Effector memory CD4-positive, alpha-beta T cell (primary cell): Measurements from ENCODE around the gene MYO1B.

Source experiments
- DNase-seq, 3 donors: peaks; one replicate each; pipeline ENCODE4 v3.0.0-alpha.2; 2020
- H3K27ac ChIP-seq: 2 replicates; pipeline ENCODE4 v1.7.0; 2013; ENCODE audit warnings: mild to moderate bottlenecking, low read length, moderate library complexity; ENCODE audit not compliant: insufficient read depth, poor library complexity, severe bottlenecking
- H3K27me3 ChIP-seq: replicated peaks from 2 replicates; pipeline ENCODE4 v1.7.0; 2013; ENCODE audit warnings: mild to moderate bottlenecking, low read length; ENCODE audit not compliant: insufficient read depth, control insufficient read depth, poor library complexity, severe bottlenecking
- H3K36me3 ChIP-seq: 2 replicates; pipeline ENCODE4 v1.7.0; 2013; ENCODE audit warnings: mild to moderate bottlenecking, low read length, moderate library complexity; ENCODE audit not compliant: control insufficient read depth, insufficient read depth
- H3K4me1 ChIP-seq: 2 replicates; pipeline ENCODE4 v1.7.0; 2013; ENCODE audit warnings: low read length, mild to moderate bottlenecking; ENCODE audit not compliant: control insufficient read depth, insufficient read depth, poor library complexity, severe bottlenecking
- H3K4me3 ChIP-seq: 2 replicates; pipeline ENCODE4 v1.7.0; 2013; ENCODE audit warnings: low read length, low read depth, mild to moderate bottlenecking; ENCODE audit not compliant: insufficient read depth, poor library complexity, severe bottlenecking
- H3K9me3 ChIP-seq: 2 replicates; pipeline ENCODE4 v1.7.0; 2013; ENCODE audit warnings: mild to moderate bottlenecking, low read length, moderate library complexity; ENCODE audit not compliant: control insufficient read depth

Gene MYO1B

GRCh38 chr2:191243154-191243553 is 2.0 kb upstream of the MYO1B start:
- Histone ChIP-seq H3K27ac (no peak overlapping the region), H3K27me3 (peaks cover 6% of the 10 kb centered on the region)

GRCh38 chr2:191244350-191244749 is 854 bp upstream of the MYO1B start:
- H3K4me1 ChIP-seq, result no peaks in the 10 kb centered on the region
- peaks cover 6% of the 10 kb centered on the region for H3K27me3 ChIP-seq
- DNase-seq, result no peak
- H3K36me3 ChIP-seq, result no peaks in the 10 kb centered on the region
- no peak overlapping the region for H3K27ac ChIP-seq
- no peaks in the 10 kb centered on the region for H3K9me3 ChIP-seq
- no peak overlapping the region for H3K4me3 ChIP-seq

More at GRCh38 chr2:191243154-191243553, 2.0 kb upstream of the MYO1B start:
- no peak for DNase-seq
- Histone ChIP-seq H3K4me3 (no peak overlapping the region), H3K4me1 (no peaks in the 10 kb centered on the region), H3K36me3 (no peaks in the 10 kb centered on the region), H3K9me3 (no peaks in the 10 kb centered on the region)

- H3K27me3 ChIP-seq, result peaks cover 6% of the 10 kb centered on the region
- no peaks in the 10 kb centered on the region for H3K9me3 ChIP-seq
- no peak for DNase-seq
- no peaks in the 10 kb centered on the region for H3K4me1 ChIP-seq
- no peaks in the 10 kb centered on the region for H3K36me3 ChIP-seq
- no peak overlapping the region for H3K27ac ChIP-seq
- H3K4me3 ChIP-seq, result peak overlapping the region; percentile 58
Observed at GRCh38 chr2:191245869-191246531, 796 bp downstream of the MYO1B start.

- H3K9me3 ChIP-seq, result no peaks in the 10 kb centered on the region
- no peak overlapping the region for H3K4me3 ChIP-seq
- H3K36me3 ChIP-seq, result no peaks in the 10 kb centered on the region
- no peak for DNase-seq
- H3K27ac ChIP-seq, result no peak overlapping the region
- H3K4me1 ChIP-seq, result no peaks in the 10 kb centered on the region
- peaks cover 6% of the 10 kb centered on the region for H3K27me3 ChIP-seq
Observed at GRCh38 chr2:191246820-191247380, 1.7 kb downstream of the MYO1B start.

- Histone ChIP-seq H3K36me3 (no peaks in the 10 kb centered on the region), H3K9me3 (no peaks in the 10 kb centered on the region), H3K27ac (no peak overlapping the region), H3K27me3 (peaks cover 6% of the 10 kb centered on the region), H3K4me3 (no peak overlapping the region), H3K4me1 (no peaks in the 10 kb centered on the region)
- no peak for DNase-seq
Observed at GRCh38 chr2:191247381-191248057, 2.3 kb downstream of the MYO1B start.

- H3K27ac ChIP-seq, result no peak overlapping the region
- H3K4me3 ChIP-seq, result no peak overlapping the region
- H3K36me3 ChIP-seq, result no peaks in the 10 kb centered on the region
- peaks cover 6% of the 10 kb centered on the region for H3K27me3 ChIP-seq
- no peaks in the 10 kb centered on the region for H3K9me3 ChIP-seq
- no peaks in the 10 kb centered on the region for H3K4me1 ChIP-seq
- no peak for DNase-seq
Observed at GRCh38 chr2:191249156-191249813, 4.1 kb downstream of the MYO1B start.

GRCh38 chr2:191250400-191250799 is 5.2 kb downstream of the MYO1B start:
- Histone ChIP-seq H3K27ac (no peak overlapping the region), H3K36me3 (no peaks in the 10 kb centered on the region), H3K9me3 (no peaks in the 10 kb centered on the region), H3K4me1 (no peaks in the 10 kb centered on the region), H3K27me3 (no peaks in the 10 kb centered on the region), H3K4me3 (no peak overlapping the region)
- no peak for DNase-seq

- no peaks in the 10 kb centered on the region for H3K36me3 ChIP-seq
- no peaks in the 10 kb centered on the region for H3K9me3 ChIP-seq
- H3K4me1 ChIP-seq, result no peaks in the 10 kb centered on the region
- DNase-seq, result no peak
- H3K27me3 ChIP-seq, result no peaks in the 10 kb centered on the region
- no peak overlapping the region for H3K27ac ChIP-seq
- H3K4me3 ChIP-seq, result no peak overlapping the region
Observed at GRCh38 chr2:191250986-191251385, 5.8 kb downstream of the MYO1B start.

GRCh38 chr2:191252699-191253098 is 7.5 kb downstream of the MYO1B start:
- H3K27me3 ChIP-seq, result no peaks in the 10 kb centered on the region
- H3K4me1 ChIP-seq, result no peaks in the 10 kb centered on the region
- no peak overlapping the region for H3K4me3 ChIP-seq
- H3K9me3 ChIP-seq, result no peaks in the 10 kb centered on the region
- no peaks in the 10 kb centered on the region for H3K36me3 ChIP-seq
- DNase-seq, result no peak
- H3K27ac ChIP-seq, result no peak overlapping the region

GRCh38 chr2:191253476-191253875 is 8.3 kb downstream of the MYO1B start:
- Histone ChIP-seq H3K36me3 (no peaks in the 10 kb centered on the region), H3K4me1 (no peaks in the 10 kb centered on the region), H3K27me3 (no peaks in the 10 kb centered on the region), H3K9me3 (no peaks in the 10 kb centered on the region), H3K27ac (no peak overlapping the region), H3K4me3 (no peak overlapping the region)
- no peak for DNase-seq
